ENCODE results near the gene PRPF40A.

DNA sequence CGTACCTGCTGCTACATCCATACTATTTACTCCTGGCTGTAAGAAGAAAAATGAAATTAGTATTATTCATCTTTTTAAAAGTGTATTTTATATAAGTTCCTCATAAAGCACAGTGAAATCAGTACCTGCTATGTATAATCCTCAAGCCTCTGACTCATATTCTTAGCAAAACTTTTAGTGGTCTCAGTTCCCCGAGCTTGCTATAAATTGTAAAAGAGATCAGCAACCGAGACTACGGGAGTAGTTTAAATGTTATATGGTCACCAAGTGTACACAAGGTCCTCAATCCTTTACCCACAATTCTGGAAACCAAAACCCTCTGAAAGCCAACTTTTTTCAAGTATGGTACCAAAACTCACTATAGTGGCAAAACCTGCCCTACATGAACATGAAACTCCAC is 24.2 kb downstream of the PRPF40A start:
- TF ChIP-seq CTCF (IDR thresholded peaks at IDR 0.05) (no peak), POLR2A (IDR thresholded peaks at IDR 0.05) (no peak)
